ENCODE measurements around the gene GFRA1.

Gene GFRA1

DNA sequence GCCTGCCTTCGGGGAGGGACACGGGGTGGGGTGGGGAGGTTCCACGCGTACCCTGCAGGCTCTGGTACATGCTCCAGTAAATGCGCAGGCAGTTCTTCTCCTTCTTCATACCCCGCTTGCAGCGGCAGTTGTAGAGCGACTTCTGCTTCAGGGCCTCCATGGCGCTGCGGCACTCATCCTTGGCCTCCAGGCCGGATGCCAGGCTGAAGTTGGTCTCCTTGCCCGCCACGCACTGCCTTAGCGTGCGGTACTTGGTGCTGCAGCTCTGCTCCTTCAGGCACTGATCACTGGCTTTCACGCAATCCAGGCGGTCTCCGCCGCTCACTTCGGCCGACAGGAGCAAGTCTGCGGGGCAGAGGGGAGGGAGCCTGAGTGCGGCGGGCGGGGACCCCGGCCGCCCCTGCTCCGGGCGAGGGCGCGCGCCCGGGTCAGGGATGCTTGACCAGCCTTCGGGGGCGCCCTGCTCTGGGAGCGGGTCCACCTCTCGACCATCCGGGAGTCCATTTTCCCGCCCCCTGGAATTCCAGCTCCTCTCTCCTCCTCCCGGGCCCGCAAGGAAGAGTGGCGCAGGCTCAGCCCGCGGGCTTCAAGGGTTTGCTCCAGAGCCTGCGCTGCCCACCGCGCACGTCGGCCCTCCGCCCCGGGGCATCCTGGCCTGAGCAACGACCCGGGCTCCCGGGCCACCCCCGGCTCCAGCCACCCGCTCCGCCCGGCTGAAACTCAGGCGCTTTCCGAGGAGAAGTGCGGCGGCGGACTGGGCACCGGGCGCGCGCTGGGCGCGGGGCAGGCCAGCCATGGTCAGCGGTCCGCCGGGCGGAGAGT, 2.0 kb downstream of the GFRA1 start:
- DNase-seq (ENCODE audit: low read depth in 2 of 2): no peak

DNA sequence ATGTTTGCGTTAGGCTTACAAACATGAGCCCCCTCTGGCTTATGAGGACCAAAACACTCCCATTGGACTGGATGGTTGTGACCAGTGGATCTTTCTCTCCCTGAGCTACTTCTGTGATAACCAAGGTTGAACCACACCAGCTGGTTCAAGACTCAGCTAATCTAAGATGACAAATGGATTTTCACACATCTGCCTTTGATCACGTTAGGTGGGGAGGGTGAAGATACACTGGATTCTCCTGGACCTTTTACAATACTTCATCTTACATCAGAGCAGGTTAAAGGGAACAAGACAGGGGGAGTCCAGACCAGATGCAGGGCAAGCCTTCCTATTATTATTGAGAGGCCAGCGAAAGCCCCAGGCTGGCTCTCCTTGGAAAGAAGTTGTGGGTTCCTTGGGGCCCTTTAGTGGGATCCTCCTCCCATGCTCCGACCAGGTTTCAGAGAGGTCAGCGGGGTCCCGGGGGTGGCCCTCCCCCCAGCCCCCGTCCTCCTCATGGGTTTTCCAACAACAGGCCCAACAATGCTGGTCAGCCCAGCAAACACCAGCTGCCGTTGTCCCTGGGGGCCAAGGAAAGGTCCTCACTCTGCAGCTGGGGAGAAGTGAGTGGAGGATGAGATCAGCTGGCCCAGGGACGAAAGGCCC, 2.8 kb downstream of the GFRA1 start:
- DNase-seq (ENCODE audit: low read depth in 2 of 2): no peak

DNA sequence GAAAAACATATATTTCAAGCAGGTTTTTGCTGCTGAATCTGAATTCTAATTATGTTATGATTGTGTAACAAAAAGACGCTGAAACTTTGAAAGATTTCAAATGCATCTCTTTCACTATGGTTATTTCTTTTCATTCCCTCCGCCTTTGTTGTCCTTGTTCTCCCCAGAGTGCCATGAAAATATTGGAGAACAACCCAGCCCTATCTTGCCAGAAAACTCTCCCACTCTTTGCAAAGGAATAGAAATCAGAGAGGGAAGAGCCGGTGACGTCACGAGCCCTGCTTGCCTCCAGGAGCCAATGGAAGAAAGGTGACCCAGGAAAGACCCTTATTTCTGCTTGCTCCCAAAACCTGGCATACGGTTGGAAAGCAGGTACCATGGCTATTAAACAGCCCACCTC, 3.4 kb downstream of the GFRA1 start:
- DNase-seq (ENCODE audit: low read depth in 2 of 2): no peak

DNA sequence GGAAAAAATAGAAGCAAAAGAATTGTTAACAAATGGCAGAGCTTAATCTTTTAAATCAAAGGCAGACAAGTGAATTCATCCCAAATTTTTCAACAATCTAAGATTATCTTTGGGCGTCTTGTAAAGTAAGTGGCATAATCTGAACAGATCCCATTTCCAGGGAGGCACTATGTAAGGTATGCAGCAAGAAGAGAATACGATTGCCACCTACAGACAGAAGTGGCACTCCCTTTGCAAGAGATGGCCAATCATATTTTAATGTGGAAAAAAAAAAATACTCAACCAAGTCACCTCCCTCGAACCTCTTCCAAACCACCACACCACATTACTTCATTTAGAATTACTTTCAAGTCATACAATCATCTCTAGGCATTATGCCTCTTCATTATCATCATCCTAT, 4.0 kb downstream of the GFRA1 start:
- DNase-seq (ENCODE audit: low read depth in 2 of 2): no peak

DNA sequence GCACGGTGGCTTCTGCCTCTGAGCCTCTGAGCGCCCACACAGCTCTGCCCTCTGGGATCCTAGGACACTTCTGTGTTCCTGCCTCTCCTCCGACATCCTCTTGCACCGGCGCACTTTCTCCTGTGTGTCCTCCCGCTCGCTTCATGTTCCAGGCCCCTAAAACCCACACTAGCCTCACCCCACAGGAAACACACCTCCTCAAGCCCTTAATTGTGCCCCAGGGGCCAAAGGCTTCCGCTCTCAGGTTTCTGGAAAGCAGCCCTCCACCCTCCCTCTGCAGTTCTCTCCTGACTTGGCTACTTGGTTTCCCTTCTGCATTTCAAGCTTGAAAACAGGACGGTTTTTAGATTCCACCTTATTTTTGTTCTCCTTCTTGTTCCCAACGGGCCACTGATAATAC, 7.3 kb downstream of the GFRA1 start:
- no peak for DNase-seq (ENCODE audit: low read depth in 2 of 2)

DNA sequence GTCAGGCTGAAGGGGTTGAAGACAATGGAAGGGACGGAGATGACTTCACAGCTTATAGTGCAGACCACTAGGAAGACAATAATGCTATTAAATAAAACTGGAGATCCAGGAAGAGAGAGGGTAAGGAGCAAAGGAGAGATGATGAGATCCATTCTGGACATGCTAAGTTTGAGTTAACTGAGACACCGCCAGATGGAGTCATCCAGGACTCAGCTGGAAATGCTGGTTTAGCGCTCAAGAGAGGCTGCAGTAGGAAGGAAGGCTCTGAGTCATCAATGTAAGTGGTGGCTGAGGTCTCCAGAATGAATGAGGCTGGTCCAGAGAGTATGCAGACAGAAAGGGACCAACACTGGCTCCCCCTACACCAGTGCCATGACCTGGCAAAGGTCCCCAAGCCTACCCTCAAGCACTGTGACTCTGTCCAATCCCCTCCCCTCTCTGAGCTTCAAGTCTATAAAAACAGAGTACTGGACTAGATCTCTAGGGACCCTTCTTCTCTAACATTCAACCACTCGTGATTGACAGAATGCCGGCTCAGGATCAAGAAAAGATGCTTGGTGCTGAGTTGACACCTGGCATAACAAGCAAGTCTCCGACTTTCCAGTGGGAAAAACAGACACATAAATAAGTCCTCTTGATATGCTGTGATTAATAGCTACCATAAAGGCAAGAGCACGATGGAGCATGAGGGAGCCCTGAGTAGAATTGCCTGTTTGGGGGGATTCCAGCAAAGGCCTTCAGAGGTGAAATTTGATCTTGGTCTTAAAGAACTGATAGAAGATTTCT, 8.9 kb downstream of the GFRA1 start:
- DNase-seq (ENCODE audit: low read depth in 2 of 2): no peak

DNA sequence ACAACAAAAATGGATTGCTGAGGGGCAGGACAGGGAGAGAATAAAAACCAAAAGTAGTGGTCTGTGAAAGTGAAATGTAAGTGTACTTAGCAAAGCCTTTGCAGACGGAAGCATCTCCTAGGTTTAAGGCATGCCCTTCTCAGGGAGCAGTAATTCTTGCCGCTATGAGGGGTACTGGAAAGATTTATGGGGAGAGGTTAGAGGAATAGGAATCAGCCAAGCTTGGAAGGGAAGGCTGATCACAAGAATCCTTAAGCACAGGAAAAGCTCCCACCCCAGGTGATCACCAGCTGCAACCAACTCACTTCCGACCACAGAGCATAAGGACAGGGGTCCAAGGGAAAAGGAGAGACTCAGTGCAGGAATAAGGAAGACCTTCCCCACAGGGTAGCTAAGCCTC, 10.3 kb downstream of the GFRA1 start:
- DNase-seq (ENCODE audit: low read depth in 2 of 2): no peak

DNA sequence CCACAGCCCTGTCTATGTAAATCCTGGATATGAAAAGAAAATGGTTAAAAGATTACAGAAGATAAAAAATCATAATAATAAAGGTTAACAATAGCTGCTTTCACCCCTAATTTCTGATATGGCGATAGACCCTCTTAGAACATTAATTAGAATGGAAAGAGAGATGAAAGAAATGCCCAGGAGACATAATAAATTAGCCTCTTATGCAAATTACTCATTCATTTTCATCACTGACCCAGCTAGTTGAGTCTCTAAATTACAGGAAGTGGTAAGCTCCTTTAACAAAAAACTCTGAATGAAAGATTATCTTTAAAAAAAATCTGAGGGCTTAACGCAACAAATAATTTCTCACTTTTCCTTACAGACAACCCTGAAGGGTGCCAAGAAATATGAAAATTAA, 12.4 kb downstream of the GFRA1 start:
- no peak for DNase-seq (ENCODE audit: low read depth in 2 of 2)

DNA sequence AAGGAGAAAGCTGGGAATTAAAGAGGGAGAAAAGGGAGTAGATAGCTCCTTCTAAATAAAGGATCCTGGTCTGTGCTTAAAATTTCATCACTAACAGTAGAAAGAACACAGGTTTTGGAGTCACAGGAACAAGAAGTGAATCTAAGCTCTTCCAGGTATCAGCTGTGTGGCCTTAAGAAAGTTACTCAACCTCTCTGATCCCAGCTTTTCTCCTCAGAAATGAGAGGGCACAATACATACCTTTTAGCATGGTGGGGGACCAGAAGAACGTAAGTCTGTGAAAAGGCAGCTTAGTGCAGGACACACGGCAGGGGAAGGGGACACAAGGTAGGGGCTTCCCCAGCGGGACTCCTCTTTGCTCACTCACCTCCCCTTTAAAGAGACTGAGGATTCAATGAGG, 13.4 kb downstream of the GFRA1 start:
- DNase-seq (ENCODE audit: low read depth in 2 of 2): no peak

DNA sequence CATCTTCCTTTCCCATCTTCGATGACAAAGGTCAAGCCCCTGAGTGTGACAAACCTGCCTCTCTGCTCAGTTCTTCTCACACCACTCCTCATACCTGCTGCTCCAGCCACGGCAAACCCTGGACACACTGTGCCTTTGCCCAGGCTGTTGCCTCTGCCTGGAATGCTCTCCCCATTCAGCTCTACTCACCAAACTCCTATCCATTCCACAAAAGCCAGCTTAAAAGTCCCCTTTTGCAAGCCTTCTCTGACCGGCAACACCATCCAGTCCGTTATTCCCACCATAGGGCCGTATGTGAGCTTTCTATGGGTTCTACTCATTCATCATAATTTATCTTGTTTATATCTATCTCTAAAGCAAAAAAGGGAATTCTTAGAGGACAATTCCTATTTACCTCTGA, 15.2 kb downstream of the GFRA1 start:
- DNase-seq (ENCODE audit: low read depth in 2 of 2): no peak

DNA sequence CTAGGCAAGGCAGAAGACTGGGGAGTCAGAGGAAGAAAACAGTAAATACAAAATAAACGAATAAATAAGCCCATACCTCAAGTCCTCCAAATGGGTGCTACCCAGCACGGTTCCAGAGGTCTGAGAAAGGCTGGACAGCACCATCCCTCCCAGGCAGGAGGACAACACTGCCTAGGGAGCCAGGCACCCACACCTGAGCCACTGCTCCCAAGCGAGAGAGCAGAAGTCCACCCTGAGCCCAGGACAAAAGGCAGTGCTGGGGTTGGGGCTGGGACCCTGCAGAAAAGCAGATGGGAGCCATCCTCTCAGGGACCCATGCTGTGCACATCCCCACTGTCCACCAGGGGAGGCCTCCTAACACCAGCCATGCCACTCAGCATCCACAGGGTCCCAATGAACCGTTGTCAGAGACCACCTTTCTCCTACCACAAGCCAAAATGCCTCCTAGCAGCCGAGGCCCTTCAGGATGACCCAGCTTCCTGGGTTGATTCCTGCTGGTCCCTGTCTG, 16.2 kb downstream of the GFRA1 start:
- DNase-seq (ENCODE audit: low read depth in 2 of 2): no peak

DNA sequence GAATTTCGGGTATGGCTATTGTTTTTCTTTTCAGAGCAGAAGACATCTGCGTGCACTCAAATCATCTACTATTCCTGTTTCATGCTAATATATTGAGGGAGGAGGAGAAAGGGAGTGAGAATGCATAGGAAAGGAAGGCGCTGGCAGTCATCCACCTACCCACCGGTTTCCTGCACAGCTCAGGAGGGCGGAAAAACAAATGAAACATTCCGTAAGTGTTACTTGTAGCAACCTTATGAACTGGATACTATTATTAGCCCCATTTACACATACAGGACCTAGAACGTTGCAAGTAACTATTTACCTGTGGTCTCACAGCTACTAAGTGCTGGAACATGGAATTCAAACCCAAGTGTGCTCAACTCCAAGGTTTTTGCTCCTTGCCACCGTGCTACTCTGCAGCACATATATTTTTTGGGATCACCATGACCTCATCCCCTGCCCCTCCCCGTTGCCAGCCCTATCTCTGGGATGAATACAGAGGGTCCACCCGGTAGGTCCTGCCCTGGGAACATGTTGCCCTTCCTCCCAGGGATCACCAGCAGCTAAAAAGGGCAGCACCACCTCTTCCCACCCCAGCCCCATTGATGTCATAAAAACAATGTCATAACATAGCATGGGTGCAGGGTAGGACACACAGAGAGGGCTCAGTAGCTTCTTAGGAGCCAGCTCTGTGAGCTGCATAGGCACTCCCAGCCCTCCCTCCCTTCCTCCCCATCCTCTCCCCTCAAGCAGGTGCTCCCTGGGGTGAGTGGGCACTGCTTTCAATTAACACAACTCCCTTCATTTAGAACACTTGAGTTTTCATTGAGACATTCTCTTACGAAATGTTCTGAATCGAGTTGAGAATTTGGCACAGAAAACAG, 16.9 kb downstream of the GFRA1 start:
- no peak for DNase-seq (ENCODE audit: low read depth in 2 of 2)

DNA sequence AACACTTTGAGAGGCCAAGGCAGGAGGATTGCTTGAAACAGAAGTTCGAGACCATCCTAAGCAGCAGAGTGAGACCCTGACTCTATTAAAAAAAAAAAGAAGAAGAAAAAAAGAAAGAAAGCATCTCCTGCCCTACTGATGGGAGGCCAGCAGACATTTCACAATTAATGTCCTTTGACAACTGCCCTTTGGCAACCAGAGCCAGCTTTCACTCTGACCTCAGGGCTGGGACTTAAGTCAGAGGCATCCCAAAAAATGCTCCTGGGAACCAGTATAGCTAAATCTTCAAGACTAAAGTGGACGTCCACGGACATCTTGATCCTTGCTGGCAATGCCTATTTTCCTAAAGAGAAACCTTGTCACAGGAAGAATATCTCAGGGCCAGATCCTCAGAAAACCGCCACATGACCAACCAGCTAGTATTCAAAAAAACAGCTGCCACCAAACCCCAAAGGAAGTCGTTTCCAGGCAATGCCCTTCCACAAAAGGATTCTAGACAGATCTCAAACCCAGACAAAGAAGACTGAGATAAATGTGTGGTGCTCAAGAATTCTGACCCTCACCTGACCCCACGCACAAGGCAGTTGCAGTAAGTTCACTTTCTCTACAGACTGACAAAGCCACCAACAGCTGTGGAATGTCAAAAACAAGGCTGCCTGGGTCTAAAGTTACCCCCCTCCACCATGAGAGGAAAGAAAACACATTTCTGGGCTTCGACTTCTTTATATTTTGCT, 18.4 kb downstream of the GFRA1 start:
- DNase-seq (ENCODE audit: low read depth in 2 of 2): no peak

DNA sequence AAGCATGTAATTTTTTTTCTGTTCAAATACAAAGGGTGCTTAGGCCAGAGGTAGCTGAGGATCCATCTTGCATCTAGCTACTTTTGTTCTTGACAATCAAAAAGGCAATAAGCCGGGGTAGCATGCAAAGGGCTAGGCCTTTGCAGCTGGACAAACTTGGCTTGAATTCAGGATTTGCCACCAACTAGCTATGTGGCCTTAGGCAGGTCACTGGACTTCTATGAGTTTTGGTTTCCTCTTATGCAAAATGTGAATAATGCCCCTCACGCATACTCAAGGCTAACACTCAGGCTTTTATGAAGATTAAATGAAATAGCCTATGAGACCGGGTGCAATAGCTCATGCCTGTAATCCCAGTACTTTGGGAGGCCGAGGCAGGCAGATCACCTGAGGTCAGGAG, 19.3 kb downstream of the GFRA1 start:
- no peak for DNase-seq (ENCODE audit: low read depth in 2 of 2)

DNA sequence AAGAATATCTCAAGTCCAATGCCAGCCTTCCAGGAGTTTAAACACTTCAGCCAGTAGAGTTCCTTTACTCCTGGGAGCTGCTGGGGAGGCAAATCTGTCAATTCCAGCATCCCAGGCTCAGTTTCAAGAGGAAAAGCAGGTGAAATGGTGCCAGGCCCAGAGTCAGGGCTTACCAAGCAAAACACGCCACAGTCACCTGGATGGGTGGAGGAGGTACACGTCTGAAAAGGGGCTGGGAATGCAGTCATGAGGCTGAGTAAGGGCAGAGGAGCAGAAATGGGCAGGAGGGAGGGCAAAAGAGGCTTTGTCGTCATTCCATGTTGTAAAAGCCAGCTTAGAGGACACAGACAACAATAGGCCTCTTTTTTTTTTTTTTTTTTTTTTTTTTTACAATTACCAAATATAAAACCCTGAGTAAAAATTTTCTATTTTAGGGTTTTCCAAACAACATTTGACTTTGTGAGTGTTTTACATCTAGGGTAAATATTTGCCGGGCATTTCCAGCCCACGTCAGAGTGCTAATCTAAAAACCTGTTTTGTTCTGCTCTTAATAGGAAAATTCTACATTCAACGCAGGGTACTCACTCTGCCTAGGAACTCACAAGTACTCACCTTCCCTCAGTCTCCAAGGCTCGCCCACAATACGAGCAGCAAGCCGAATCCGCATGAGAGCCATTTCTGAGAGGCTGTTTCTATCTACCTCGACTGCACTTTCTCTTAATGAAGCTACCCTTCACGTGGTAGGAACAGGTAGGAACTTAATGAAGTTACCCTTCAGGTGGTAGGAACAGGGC, 21.2 kb downstream of the GFRA1 start:
- DNase-seq (ENCODE audit: low read depth in 2 of 2): no peak

DNA sequence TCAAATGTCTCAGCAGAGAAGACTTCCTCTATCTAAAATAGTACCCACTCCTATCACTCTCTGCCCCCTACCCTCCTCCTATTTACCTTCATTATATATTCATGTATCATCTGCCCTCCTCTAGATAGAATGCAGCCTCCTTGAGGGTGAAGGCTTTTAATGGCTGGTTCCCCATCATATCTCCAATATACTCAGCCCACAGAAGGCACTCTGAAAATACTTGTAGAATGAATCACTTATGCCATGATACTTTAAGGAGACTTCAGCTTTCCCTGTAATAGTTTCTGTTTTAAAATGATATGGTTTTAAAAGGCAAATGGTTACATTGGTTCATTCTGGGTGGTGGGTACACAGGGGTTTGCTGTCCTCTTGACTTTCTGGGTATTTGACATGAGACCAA, 25.3 kb downstream of the GFRA1 start:
- DNase-seq (ENCODE audit: low read depth in 2 of 2): no peak

DNA sequence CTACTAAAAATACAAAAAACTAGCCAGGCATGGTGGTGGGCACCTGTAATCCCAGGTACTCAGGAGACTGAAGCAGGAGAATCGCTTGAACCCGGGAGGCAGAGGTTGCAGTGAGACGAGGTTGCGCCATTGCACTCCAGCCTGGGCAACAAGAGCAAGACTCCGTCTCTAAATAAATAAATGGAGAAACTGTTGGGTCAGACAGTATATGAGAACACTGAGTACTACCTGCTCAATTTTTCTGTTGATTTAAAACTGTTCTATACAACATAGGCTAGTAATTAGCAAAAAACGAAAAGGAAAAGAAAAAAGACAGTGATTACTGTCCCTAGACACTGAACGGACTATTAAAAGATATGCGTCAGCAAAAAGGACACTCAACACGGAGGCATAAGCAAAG, 26.7 kb downstream of the GFRA1 start:
- no peak for DNase-seq (ENCODE audit: low read depth in 2 of 2)

DNA sequence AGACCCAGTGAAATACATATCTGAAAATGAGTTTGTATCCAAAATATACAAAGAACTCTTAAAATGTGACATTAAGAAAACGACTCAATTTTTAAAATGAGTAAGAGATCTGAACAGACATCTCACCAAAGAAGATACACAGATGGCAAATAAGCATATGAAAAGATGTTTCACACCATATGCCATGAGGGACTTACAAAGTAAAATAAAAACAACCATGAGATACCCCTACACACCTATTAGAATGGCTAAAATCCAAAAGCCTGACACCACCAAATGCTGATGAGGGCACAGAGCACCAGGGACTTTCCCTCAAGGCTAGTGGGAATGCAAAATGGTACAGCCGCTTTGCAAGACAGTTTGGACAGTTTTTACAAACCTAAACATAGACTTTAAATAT, 27.9 kb downstream of the GFRA1 start:
- no peak for DNase-seq (ENCODE audit: low read depth in 2 of 2)

DNA sequence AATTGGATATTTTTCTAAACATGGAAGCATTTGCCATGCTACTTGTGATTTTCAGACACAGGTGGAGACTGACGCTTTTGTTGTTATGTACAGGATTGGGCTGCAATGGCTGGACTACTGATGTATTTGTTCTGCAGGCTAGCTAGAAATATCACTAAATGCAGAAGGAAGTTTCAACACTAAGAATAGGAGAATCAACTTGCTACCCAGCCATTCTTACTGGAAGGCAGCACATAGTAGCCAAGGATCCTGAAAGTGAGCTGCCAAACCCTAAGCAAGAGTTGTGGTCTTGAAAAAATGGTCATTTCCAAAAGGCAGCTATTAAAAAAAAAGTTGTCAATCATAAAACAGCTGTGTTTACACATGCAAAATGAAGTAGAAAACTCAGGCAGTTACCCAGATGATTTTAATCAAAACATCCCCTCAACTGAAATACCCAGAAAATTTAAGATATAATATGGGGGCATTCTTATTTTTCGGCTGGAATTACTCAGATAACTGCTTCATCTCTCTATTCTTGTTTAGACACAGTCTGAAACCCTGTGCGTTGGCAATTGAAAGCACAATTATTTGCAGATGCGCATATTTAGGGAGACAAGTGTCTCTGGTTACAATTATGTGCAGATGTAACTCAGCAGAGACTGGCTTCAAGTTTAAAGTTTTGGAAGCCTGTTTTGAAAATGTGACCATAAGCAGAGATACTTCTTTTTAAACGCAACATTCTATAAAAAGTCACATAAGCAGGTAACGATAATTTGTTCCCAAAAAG, 31.2 kb downstream of the GFRA1 start:
- no peak for DNase-seq (ENCODE audit: low read depth in 2 of 2)
